ENCODE measurements around the gene ZBTB40.

DNA sequence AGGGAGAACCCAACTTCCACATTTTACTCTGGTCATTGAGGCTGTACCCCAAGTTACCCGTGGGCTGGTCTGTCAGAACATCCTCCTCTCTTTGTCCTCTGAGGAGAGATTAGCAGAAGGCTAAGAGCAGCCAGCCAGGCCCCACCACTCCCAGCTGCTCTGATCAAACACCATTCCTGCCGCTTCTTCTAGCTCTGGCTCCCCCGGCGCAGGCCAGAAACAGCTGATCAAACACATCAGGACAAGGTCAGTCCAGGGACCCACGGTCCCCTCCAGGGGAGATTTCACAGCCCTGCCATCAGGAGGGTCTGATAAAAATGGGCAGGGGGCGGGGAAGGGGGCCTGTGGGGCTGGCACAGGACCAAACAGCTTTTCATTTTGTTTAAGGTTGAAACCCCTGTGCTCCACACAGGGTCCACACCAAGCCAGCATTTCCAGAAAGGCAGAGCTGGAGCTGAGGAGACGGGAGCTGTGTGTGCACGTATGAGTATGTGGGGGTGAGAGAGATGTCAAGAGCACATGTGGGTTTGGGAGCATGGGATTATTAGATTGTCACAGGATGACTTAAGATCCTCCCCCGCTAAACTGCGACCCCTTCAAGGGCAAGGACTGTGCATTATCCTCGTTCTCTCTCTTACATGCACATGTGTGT is 81.7 kb downstream of the ZBTB40 start:
- TF ChIP-seq, protein P1, sequence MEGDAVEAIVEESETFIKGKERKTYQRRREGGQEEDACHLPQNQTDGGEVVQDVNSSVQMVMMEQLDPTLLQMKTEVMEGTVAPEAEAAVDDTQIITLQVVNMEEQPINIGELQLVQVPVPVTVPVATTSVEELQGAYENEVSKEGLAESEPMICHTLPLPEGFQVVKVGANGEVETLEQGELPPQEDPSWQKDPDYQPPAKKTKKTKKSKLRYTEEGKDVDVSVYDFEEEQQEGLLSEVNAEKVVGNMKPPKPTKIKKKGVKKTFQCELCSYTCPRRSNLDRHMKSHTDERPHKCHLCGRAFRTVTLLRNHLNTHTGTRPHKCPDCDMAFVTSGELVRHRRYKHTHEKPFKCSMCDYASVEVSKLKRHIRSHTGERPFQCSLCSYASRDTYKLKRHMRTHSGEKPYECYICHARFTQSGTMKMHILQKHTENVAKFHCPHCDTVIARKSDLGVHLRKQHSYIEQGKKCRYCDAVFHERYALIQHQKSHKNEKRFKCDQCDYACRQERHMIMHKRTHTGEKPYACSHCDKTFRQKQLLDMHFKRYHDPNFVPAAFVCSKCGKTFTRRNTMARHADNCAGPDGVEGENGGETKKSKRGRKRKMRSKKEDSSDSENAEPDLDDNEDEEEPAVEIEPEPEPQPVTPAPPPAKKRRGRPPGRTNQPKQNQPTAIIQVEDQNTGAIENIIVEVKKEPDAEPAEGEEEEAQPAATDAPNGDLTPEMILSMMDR (IDR thresholded peaks at IDR 0.05 in 2 of 3, conservative IDR thresholded peaks at IDR 0.05 in 1 of 3; ENCODE audit: borderline replicate concordance in 1 of 3, insufficient read depth in 1 of 3, low read depth in 2 of 3, low read length in 2 of 3) = no peak
- TF ChIP-seq POLR2A (IDR thresholded peaks at IDR 0.05; ENCODE audit: borderline replicate concordance, extremely low read depth, insufficient read depth, insufficient read length) (no peak), EZH2 (IDR thresholded peaks at IDR 0.05) (no peak), POLR2AphosphoS5 (IDR thresholded peaks at IDR 0.05; ENCODE audit: low read depth, low read length) (no peak), CBX3 (IDR thresholded peaks at IDR 0.05; ENCODE audit: low read depth) (no peak), RAD21 (IDR thresholded peaks at IDR 0.05; ENCODE audit: low read depth) (no peak), TCF7L2 (IDR thresholded peaks at IDR 0.05; ENCODE audit: borderline replicate concordance, extremely low read depth, insufficient read depth, insufficient read length) (no peak)
- TF ChIP-seq, protein P2, sequence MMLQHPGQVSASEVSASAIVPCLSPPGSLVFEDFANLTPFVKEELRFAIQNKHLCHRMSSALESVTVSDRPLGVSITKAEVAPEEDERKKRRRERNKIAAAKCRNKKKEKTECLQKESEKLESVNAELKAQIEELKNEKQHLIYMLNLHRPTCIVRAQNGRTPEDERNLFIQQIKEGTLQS (IDR thresholded peaks at IDR 0.05) = no peak
- TF ChIP-seq, protein P3, sequence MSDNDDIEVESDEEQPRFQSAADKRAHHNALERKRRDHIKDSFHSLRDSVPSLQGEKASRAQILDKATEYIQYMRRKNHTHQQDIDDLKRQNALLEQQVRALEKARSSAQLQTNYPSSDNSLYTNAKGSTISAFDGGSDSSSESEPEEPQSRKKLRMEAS (IDR thresholded peaks at IDR 0.05) = no peak
- TF ChIP-seq, protein P4, sequence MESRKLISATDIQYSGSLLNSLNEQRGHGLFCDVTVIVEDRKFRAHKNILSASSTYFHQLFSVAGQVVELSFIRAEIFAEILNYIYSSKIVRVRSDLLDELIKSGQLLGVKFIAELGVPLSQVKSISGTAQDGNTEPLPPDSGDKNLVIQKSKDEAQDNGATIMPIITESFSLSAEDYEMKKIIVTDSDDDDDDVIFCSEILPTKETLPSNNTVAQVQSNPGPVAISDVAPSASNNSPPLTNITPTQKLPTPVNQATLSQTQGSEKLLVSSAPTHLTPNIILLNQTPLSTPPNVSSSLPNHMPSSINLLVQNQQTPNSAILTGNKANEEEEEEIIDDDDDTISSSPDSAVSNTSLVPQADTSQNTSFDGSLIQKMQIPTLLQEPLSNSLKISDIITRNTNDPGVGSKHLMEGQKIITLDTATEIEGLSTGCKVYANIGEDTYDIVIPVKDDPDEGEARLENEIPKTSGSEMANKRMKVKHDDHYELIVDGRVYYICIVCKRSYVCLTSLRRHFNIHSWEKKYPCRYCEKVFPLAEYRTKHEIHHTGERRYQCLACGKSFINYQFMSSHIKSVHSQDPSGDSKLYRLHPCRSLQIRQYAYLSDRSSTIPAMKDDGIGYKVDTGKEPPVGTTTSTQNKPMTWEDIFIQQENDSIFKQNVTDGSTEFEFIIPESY (IDR thresholded peaks at IDR 0.05; ENCODE audit: extremely low read depth, insufficient replicate concordance, low read length) = no peak

Data from HCT116 (cell line).